ENCODE measurements around the gene NLRP10.

NLRP10 gene

GRCh38 chr11:7969756-7970646 is 4.8 kb upstream of the NLRP10 start:
- H3K4me3 ChIP-seq (ENCODE audit: low read length): no peak overlapping the region
- no peaks in the 10 kb centered on the region for H3K27me3 ChIP-seq (ENCODE audit: control insufficient read depth, insufficient read depth, low read length)
- H3K9ac ChIP-seq (ENCODE audit: low read length): no peak overlapping the region
- H3K9me3 ChIP-seq (ENCODE audit: control insufficient read depth, low read length): no peaks in the 10 kb centered on the region
- no peaks in the 10 kb centered on the region for H3K4me1 ChIP-seq (ENCODE audit: control insufficient read depth, insufficient read depth, low read length)
- no peaks in the 10 kb centered on the region for H3K36me3 ChIP-seq (ENCODE audit: control insufficient read depth, insufficient read depth, low read length)

- no peaks in the 10 kb centered on the region for H3K36me3 ChIP-seq (ENCODE audit: control insufficient read depth, insufficient read depth, low read length)
- no peaks in the 10 kb centered on the region for H3K27me3 ChIP-seq (ENCODE audit: control insufficient read depth, insufficient read depth, low read length)
- no peak overlapping the region for H3K4me3 ChIP-seq (ENCODE audit: low read length)
- H3K4me1 ChIP-seq (ENCODE audit: control insufficient read depth, insufficient read depth, low read length): peaks cover 4% of the 10 kb centered on the region
- H3K9me3 ChIP-seq (ENCODE audit: control insufficient read depth, low read length): no peaks in the 10 kb centered on the region
- H3K9ac ChIP-seq (ENCODE audit: low read length): no peak overlapping the region
Observed at GRCh38 chr11:7968686-7969085, 3.4 kb upstream of the NLRP10 start.

- H3K36me3 ChIP-seq (ENCODE audit: control insufficient read depth, insufficient read depth, low read length): no peaks in the 10 kb centered on the region
- H3K4me3 ChIP-seq (ENCODE audit: low read length): no peak overlapping the region
- no peaks in the 10 kb centered on the region for H3K9me3 ChIP-seq (ENCODE audit: control insufficient read depth, low read length)
- no peaks in the 10 kb centered on the region for H3K27me3 ChIP-seq (ENCODE audit: control insufficient read depth, insufficient read depth, low read length)
- peaks cover 4% of the 10 kb centered on the region for H3K4me1 ChIP-seq (ENCODE audit: control insufficient read depth, insufficient read depth, low read length)
- no peak overlapping the region for H3K9ac ChIP-seq (ENCODE audit: low read length)
Observed at GRCh38 chr11:7967826-7968225, 2.6 kb upstream of the NLRP10 start.

- Histone ChIP-seq H3K36me3 (ENCODE audit: control insufficient read depth, insufficient read depth, low read length) (no peaks in the 10 kb centered on the region), H3K9me3 (ENCODE audit: control insufficient read depth, low read length) (no peaks in the 10 kb centered on the region), H3K4me3 (ENCODE audit: low read length) (no peak overlapping the region), H3K4me1 (ENCODE audit: control insufficient read depth, insufficient read depth, low read length) (peaks cover 4% of the 10 kb centered on the region), H3K27me3 (ENCODE audit: control insufficient read depth, insufficient read depth, low read length) (no peaks in the 10 kb centered on the region), H3K9ac (ENCODE audit: low read length) (no peak overlapping the region)
Observed at GRCh38 chr11:7967097-7967496, 1.9 kb upstream of the NLRP10 start.

- H3K4me3 ChIP-seq (ENCODE audit: low read length): no peak overlapping the region
- no peaks in the 10 kb centered on the region for H3K27me3 ChIP-seq (ENCODE audit: control insufficient read depth, insufficient read depth, low read length)
- no peaks in the 10 kb centered on the region for H3K36me3 ChIP-seq (ENCODE audit: control insufficient read depth, insufficient read depth, low read length)
- H3K4me1 ChIP-seq (ENCODE audit: control insufficient read depth, insufficient read depth, low read length): peaks cover 4% of the 10 kb centered on the region
- no peak overlapping the region for H3K9ac ChIP-seq (ENCODE audit: low read length)
- H3K9me3 ChIP-seq (ENCODE audit: control insufficient read depth, low read length): no peaks in the 10 kb centered on the region
Observed at GRCh38 chr11:7964873-7965272, 374 bp downstream of the NLRP10 start.

- Histone ChIP-seq H3K9ac (ENCODE audit: low read length) (no peak overlapping the region), H3K4me3 (ENCODE audit: low read length) (no peak overlapping the region), H3K27me3 (ENCODE audit: control insufficient read depth, insufficient read depth, low read length) (no peaks in the 10 kb centered on the region), H3K36me3 (ENCODE audit: control insufficient read depth, insufficient read depth, low read length) (no peaks in the 10 kb centered on the region), H3K4me1 (ENCODE audit: control insufficient read depth, insufficient read depth, low read length) (peaks cover 4% of the 10 kb centered on the region), H3K9me3 (ENCODE audit: control insufficient read depth, low read length) (no peaks in the 10 kb centered on the region)
Observed at GRCh38 chr11:7964261-7964660, 986 bp downstream of the NLRP10 start.

GRCh38 chr11:7955191-7955590 is 10.1 kb downstream of the NLRP10 start:
- Histone ChIP-seq H3K36me3 (ENCODE audit: control insufficient read depth, insufficient read depth, low read length) (no peaks in the 10 kb centered on the region), H3K4me3 (ENCODE audit: low read length) (no peak overlapping the region), H3K9me3 (ENCODE audit: control insufficient read depth, low read length) (no peaks in the 10 kb centered on the region), H3K4me1 (ENCODE audit: control insufficient read depth, insufficient read depth, low read length) (no peaks in the 10 kb centered on the region), H3K27me3 (ENCODE audit: control insufficient read depth, insufficient read depth, low read length) (no peaks in the 10 kb centered on the region), H3K9ac (ENCODE audit: low read length) (no peak overlapping the region)

- H3K9ac ChIP-seq (ENCODE audit: low read length): no peak overlapping the region
- no peaks in the 10 kb centered on the region for H3K9me3 ChIP-seq (ENCODE audit: control insufficient read depth, low read length)
- H3K4me3 ChIP-seq (ENCODE audit: low read length): no peak overlapping the region
- no peaks in the 10 kb centered on the region for H3K27me3 ChIP-seq (ENCODE audit: control insufficient read depth, insufficient read depth, low read length)
- no peaks in the 10 kb centered on the region for H3K4me1 ChIP-seq (ENCODE audit: control insufficient read depth, insufficient read depth, low read length)
- no peaks in the 10 kb centered on the region for H3K36me3 ChIP-seq (ENCODE audit: control insufficient read depth, insufficient read depth, low read length)
Observed at GRCh38 chr11:7949934-7950333, 15.3 kb downstream of the NLRP10 start.

- Histone ChIP-seq H3K27me3 (ENCODE audit: control insufficient read depth, insufficient read depth, low read length) (no peaks in the 10 kb centered on the region), H3K9me3 (ENCODE audit: control insufficient read depth, low read length) (no peaks in the 10 kb centered on the region), H3K36me3 (ENCODE audit: control insufficient read depth, insufficient read depth, low read length) (no peaks in the 10 kb centered on the region), H3K4me1 (ENCODE audit: control insufficient read depth, insufficient read depth, low read length) (no peaks in the 10 kb centered on the region), H3K9ac (ENCODE audit: low read length) (no peak overlapping the region), H3K4me3 (ENCODE audit: low read length) (no peak overlapping the region)
Observed at GRCh38 chr11:7944123-7944522, 21.1 kb downstream of the NLRP10 start.

GRCh38 chr11:7941608-7942007 is 23.6 kb downstream of the NLRP10 start, which contains the start of gene OR10A3:
OR10A3 (minus strand) TSS chr11:7941708; CDS start chr11:7939520, 2,188 bp downstream.
- Histone ChIP-seq H3K9me3 (ENCODE audit: control insufficient read depth, low read length) (no peaks in the 10 kb centered on the region), H3K4me3 (ENCODE audit: low read length) (no peak within 1 kb of the TSS), H3K27me3 (ENCODE audit: control insufficient read depth, insufficient read depth, low read length) (no peaks in the 10 kb centered on the region), H3K4me1 (ENCODE audit: control insufficient read depth, insufficient read depth, low read length) (peaks cover under 1% of the 10 kb centered on the region), H3K9ac (ENCODE audit: low read length) (no peak within 1 kb of the TSS), H3K36me3 (ENCODE audit: control insufficient read depth, insufficient read depth, low read length) (no peaks in the 10 kb centered on the region)

GRCh38 chr11:7941146-7941545 is 24.1 kb downstream of the NLRP10 start:
- Histone ChIP-seq H3K36me3 (ENCODE audit: control insufficient read depth, insufficient read depth, low read length) (no peaks in the 10 kb centered on the region), H3K9me3 (ENCODE audit: control insufficient read depth, low read length) (no peaks in the 10 kb centered on the region), H3K4me1 (ENCODE audit: control insufficient read depth, insufficient read depth, low read length) (peaks cover 5% of the 10 kb centered on the region), H3K9ac (ENCODE audit: low read length) (no peak overlapping the region), H3K4me3 (ENCODE audit: low read length) (no peak overlapping the region), H3K27me3 (ENCODE audit: control insufficient read depth, insufficient read depth, low read length) (no peaks in the 10 kb centered on the region)

- H3K9me3 ChIP-seq (ENCODE audit: control insufficient read depth, low read length): no peaks in the 10 kb centered on the region
- H3K9ac ChIP-seq (ENCODE audit: low read length): no peak overlapping the region
- no peak overlapping the region for H3K4me3 ChIP-seq (ENCODE audit: low read length)
- no peaks in the 10 kb centered on the region for H3K36me3 ChIP-seq (ENCODE audit: control insufficient read depth, insufficient read depth, low read length)
- peaks cover 10% of the 10 kb centered on the region for H3K4me1 ChIP-seq (ENCODE audit: control insufficient read depth, insufficient read depth, low read length)
- no peaks in the 10 kb centered on the region for H3K27me3 ChIP-seq (ENCODE audit: control insufficient read depth, insufficient read depth, low read length)
Observed at GRCh38 chr11:7936615-7937014, 28.6 kb downstream of the NLRP10 start.
